Testis (tissue), 3 donors: ENCODE measurements around the gene SLIT3. TPM values are rescaled to one million over a fixed set of nuclear protein-coding genes. Genes with fewer than 3 reads are reported as not detected.

Experiments used
- DNase-seq: peaks from one replicate; pipeline ENCODE4 v3.0.0-alpha.2; 2019
- H3K27ac ChIP-seq, 2 donors: fragments of 200-600 bp; sonication (generic); one replicate each; pipeline ENCODE4 v1.5.1; 2019
- H3K27me3 ChIP-seq: fragments of 200-600 bp; sonication (generic); one replicate; pipeline ENCODE4 v1.5.1; 2019
- H3K36me3 ChIP-seq: fragments of 200-600 bp; sonication (generic); one replicate; pipeline ENCODE4 v1.5.1; 2017; ENCODE audit warnings: low read depth; ENCODE audit errors: missing control alignments
- H3K4me1 ChIP-seq: fragments of 200-600 bp; sonication (generic); one replicate; pipeline ENCODE4 v1.5.1; 2019
- H3K4me3 ChIP-seq, 2 donors: fragments of 200-600 bp; sonication (generic); one replicate each; pipeline ENCODE4 v1.5.1; 2017 to 2019
- H3K9me3 ChIP-seq: fragments of 200-600 bp; sonication (generic); one replicate; pipeline ENCODE4 v1.5.1; 2017
- CTCF ChIP-seq, 3 experiments: fragments of 450-650 bp in 2 of 3; fragments of 200-600 bp in 1 of 3; sonication (generic) in 1 of 3; IDR thresholded peaks; one replicate each; pipeline ENCODE4 v1.5.1; 2016 to 2019; ENCODE audit warnings: antibody characterized with exemption in 3 of 3, mild to moderate bottlenecking in 2 of 3, moderate library complexity in 1 of 3
- POLR2A ChIP-seq: fragments of 450-650 bp; IDR thresholded peaks from one replicate; pipeline ENCODE4 v1.6.1; 2017; ENCODE audit warnings: antibody characterized with exemption, mild to moderate bottlenecking, moderate library complexity
- WGBS, 2 donors: methylation state at CpG; one replicate each; pipeline ENCODE4 v1.1.5; 2018; 5-methylcytosine and 5-hydroxymethylcytosine counted together
- intact Hi-C: fragments of 100-400 bp; cut with DNase I; formaldehyde crosslinking; loops from one replicate; pipeline ENCODE4 v1.15.1; 2023; ENCODE audit warnings: low total_unique reads
- polyA plus RNA-seq: library from polyadenylated mRNA; stranded (reverse); fragments of 350-450 nt; fragmentation: Illumina TruSeq; extraction: RNeasy Lipid Tissue Mini Kit (QIAGEN cat#74804); gene quantifications from one replicate; pipeline ENCODE4 v1.2.3, GENCODE V29; 2014; ENCODE audit warnings: low read depth, low replicate concordance; ENCODE audit not compliant: insufficient read depth
- total RNA-seq, 2 donors: library from RNA; depleted of rRNA; stranded (reverse); fragments of >200 nt; gene quantifications; one replicate each; pipeline ENCODE4 v1.2.3, GENCODE V29; 2016

Gene SLIT3
- total and polyA plus RNA-seq, 3 donors from 2014 or later, result 4.8 to 23.2 (median 7.8) TPM

- intact Hi-C loops, result no loop called here
Observed at GRCh38 chr5:169298193-169298592, 2.7 kb downstream of the SLIT3 start.

GRCh38 chr5:169296419-169297143 is 4.4 kb downstream of the SLIT3 start:
- intact Hi-C loops, result no loop called here
- 77 to 78% methylated on average over 14 of the region's 14 CpGs for WGBS, 2 donors

More at GRCh38 chr5:169298193-169298592, 2.7 kb downstream of the SLIT3 start:
- H3K27me3 ChIP-seq, result no peaks in the 10 kb centered on the region
- H3K9me3 ChIP-seq, result no peaks in the 10 kb centered on the region
- H3K4me3 ChIP-seq, result no peak overlapping the region
- 88 to 90% methylated on average over 5 to 6 of the region's 6 CpGs for WGBS, 2 donors
- TF ChIP-seq CTCF (IDR thresholded peaks at IDR 0.05) (no peak), POLR2A (no peak)
- no peak for DNase-seq
- H3K36me3 ChIP-seq, result no peaks in the 10 kb centered on the region
- H3K27ac ChIP-seq, result no peak overlapping the region
- H3K4me1 ChIP-seq, result no peaks in the 10 kb centered on the region

DNA sequence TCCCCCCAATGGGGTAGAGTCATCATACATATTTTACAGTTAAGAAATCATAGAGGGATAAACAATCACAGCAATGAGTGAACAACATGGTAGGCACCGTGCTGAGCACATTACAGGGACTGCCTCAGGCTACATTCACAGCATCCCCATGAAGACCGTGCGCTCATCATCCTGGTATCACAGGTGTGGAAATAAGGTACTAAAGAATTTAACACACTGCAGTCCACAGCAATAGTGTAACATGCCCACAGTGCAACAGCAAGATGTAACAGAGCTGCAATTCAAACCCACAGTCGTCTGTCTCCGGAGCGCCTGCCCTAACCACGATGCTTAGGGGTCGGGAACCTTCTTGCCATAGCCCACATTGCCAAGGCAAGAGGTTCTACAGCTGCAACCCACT is 5.6 kb downstream of the SLIT3 start:
- intact Hi-C loops, result no loop called here
- no peak for TF ChIP-seq POLR2A
- TF ChIP-seq CTCF (IDR thresholded peaks at IDR 0.05), result no peak
- Histone ChIP-seq H3K4me3 (no peak overlapping the region), H3K9me3 (no peaks in the 10 kb centered on the region), H3K4me1 (no peaks in the 10 kb centered on the region), H3K27ac (no peak overlapping the region), H3K36me3 (no peaks in the 10 kb centered on the region), H3K27me3 (no peaks in the 10 kb centered on the region)
- 89 to 94% methylated on average over 8 of the region's 8 CpGs for WGBS, 2 donors
- DNase-seq, result no peak

More at GRCh38 chr5:169296419-169297143, 4.4 kb downstream of the SLIT3 start:
- no peak overlapping the region for H3K27ac ChIP-seq
- H3K9me3 ChIP-seq, result no peaks in the 10 kb centered on the region
- DNase-seq, result no peak
- H3K4me1 ChIP-seq, result no peaks in the 10 kb centered on the region
- no peak for TF ChIP-seq CTCF (IDR thresholded peaks at IDR 0.05)
- TF ChIP-seq POLR2A, result no peak
- H3K4me3 ChIP-seq, result no peak overlapping the region
- no peaks in the 10 kb centered on the region for H3K27me3 ChIP-seq
- H3K36me3 ChIP-seq, result no peaks in the 10 kb centered on the region

GRCh38 chr5:169294621-169295020 is 6.3 kb downstream of the SLIT3 start:
- H3K4me1 ChIP-seq, result no peaks in the 10 kb centered on the region
- no peaks in the 10 kb centered on the region for H3K36me3 ChIP-seq
- H3K27me3 ChIP-seq, result no peaks in the 10 kb centered on the region
- no peak for DNase-seq
- intact Hi-C loops, result no loop called here
- no peak overlapping the region for H3K27ac ChIP-seq
- TF ChIP-seq POLR2A (no peak), CTCF (IDR thresholded peaks at IDR 0.05) (no peak)
- no peak overlapping the region for H3K4me3 ChIP-seq
- WGBS, 2 donors, result 88 to 94% methylated on average over 6 of the region's 6 CpGs
- H3K9me3 ChIP-seq, result no peaks in the 10 kb centered on the region

DNA sequence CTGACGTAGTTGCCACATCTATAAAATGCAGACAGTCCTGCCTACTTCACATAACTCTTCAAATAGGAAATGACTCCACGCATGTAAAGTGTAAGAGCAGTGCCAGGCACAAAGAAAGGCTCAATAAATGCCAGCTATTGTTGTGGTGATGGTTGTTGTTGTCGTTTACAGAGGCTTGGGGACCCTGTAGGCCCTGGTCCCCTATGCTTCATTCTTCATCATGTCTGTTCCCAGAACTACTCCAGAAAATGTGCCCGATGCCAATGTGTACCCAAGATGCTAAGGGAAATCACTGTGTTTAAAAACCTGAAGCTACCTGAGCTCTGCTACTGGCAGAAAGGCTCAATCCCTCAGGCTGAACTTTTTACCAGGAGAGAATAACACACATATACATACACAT is 9.1 kb downstream of the SLIT3 start:
- H3K9me3 ChIP-seq, result no peaks in the 10 kb centered on the region
- intact Hi-C loops, result no loop called here
- no peaks in the 10 kb centered on the region for H3K4me1 ChIP-seq
- no peak for DNase-seq
- no peaks in the 10 kb centered on the region for H3K27me3 ChIP-seq
- H3K27ac ChIP-seq, result no peak overlapping the region
- no peak overlapping the region for H3K4me3 ChIP-seq
- 82 to 85% methylated on average over 4 of the region's 4 CpGs for WGBS, 2 donors
- TF ChIP-seq CTCF (IDR thresholded peaks at IDR 0.05), result no peak
- TF ChIP-seq POLR2A, result no peak
- no peaks in the 10 kb centered on the region for H3K36me3 ChIP-seq
